Measurements from ENCODE around the gene COL23A1.

Gene COL23A1

GRCh38 chr5:178469975-178470759 is 120.0 kb downstream of the COL23A1 start:
- no peak for DNase-seq

GRCh38 chr5:178469011-178469974 is 120.9 kb downstream of the COL23A1 start:
- DNase-seq: no peak

- DNase-seq: no peak
Measured at GRCh38 chr5:178468196-178468685, 122.0 kb downstream of the COL23A1 start.

- no peak for DNase-seq
Measured at GRCh38 chr5:178467568-178468195, 122.5 kb downstream of the COL23A1 start.

GRCh38 chr5:178467205-178467567 is 123.0 kb downstream of the COL23A1 start:
- DNase-seq: no peak

GRCh38 chr5:178466342-178466741 is 123.9 kb downstream of the COL23A1 start:
- DNase-seq: no peak

GRCh38 chr5:178465861-178466288 is 124.3 kb downstream of the COL23A1 start:
- no peak for DNase-seq

GRCh38 chr5:178465228-178465860 is 124.8 kb downstream of the COL23A1 start:
- DNase-seq: no peak

- DNase-seq: no peak
Measured at GRCh38 chr5:178464431-178465048, 125.7 kb downstream of the COL23A1 start.

GRCh38 chr5:178463321-178464155 is 126.7 kb downstream of the COL23A1 start:
- no peak for DNase-seq

GRCh38 chr5:178462816-178463215 is 127.4 kb downstream of the COL23A1 start:
- DNase-seq: no peak

- DNase-seq: no peak
Measured at GRCh38 chr5:178462076-178462475, 128.1 kb downstream of the COL23A1 start.

GRCh38 chr5:178461004-178461730 is 129.0 kb downstream of the COL23A1 start:
- DNase-seq: peak; percentile 31

GRCh38 chr5:178460598-178460997 is 129.6 kb downstream of the COL23A1 start:
- DNase-seq: no peak

- no peak for DNase-seq
Measured at GRCh38 chr5:178460174-178460573, 130.0 kb downstream of the COL23A1 start.

GRCh38 chr5:178458140-178458539 is 132.1 kb downstream of the COL23A1 start:
- DNase-seq: no peak

- DNase-seq: no peak
Measured at GRCh38 chr5:178457471-178457870, 132.7 kb downstream of the COL23A1 start.

- no peak for DNase-seq
Measured at GRCh38 chr5:178455480-178455835, 134.7 kb downstream of the COL23A1 start.

GRCh38 chr5:178454821-178455479 is 135.2 kb downstream of the COL23A1 start:
- DNase-seq: no peak

GRCh38 chr5:178454303-178454702 is 135.9 kb downstream of the COL23A1 start:
- no peak for DNase-seq

All from CD4-positive, alpha-beta T cell treated with Interleukin-21 for 1 hour (primary cell).